NCI-H2107 (cell line): ENCODE measurements around the gene PTGDS.

Source experiments
- DNase-seq: peaks from one replicate; lab custom pipeline; 2025; lab: John Stamatoyannopoulos, UW

The PTGDS gene

GRCh38 chr9:137023157-137023556 is 45.9 kb downstream of the PTGDS start:
- DNase-seq, result no peak

GRCh38 chr9:137023583-137023991 is 46.3 kb downstream of the PTGDS start:
- DNase-seq, result no peak

- peak; percentile 94 for DNase-seq
Observed at GRCh38 chr9:137025517-137025966, 48.2 kb downstream of the PTGDS start.

- no peak for DNase-seq
Observed at GRCh38 chr9:137026384-137026783, 49.1 kb downstream of the PTGDS start.

- peak; percentile 49 for DNase-seq
Observed at GRCh38 chr9:137026828-137027227, 49.5 kb downstream of the PTGDS start.

GRCh38 chr9:137027369-137028262 is 50.3 kb downstream of the PTGDS start, which contains the start of gene ABCA2:
TSS of gene ABCA2 (minus strand) at chr9:137028237. CDS start at chr9:137028140, 97 bp downstream.
- DNase-seq, result no peak

GRCh38 chr9:137028263-137029057 is 51.2 kb downstream of the PTGDS start:
- DNase-seq, result peak; percentile 72

- DNase-seq, result no peak
Observed at GRCh38 chr9:137029058-137029936, 52.0 kb downstream of the PTGDS start.

- DNase-seq, result no peak
Observed at GRCh38 chr9:137030006-137030405, 52.7 kb downstream of the PTGDS start.

- DNase-seq, result no peak
Observed at GRCh38 chr9:137030538-137031527, 53.5 kb downstream of the PTGDS start.
